Lung (tissue), 12 donors: ENCODE results near the gene EHMT2. TPM values are rescaled to one million over a fixed set of nuclear protein-coding genes. Genes with fewer than 3 reads are reported as not detected.

ENCODE experiments used
- ATAC-seq: fragments of 200-7000 bp; cut with Tn5 transposase; one replicate; pipeline ENCODE4 v1.9.1; 2020; ENCODE audit warnings: moderate number of reproducible peaks; ENCODE audit not compliant: insufficient read depth, low FRiP score
- DNase-seq, 3 donors: peaks; one replicate each; pipeline ENCODE4 v3.0.0-alpha.2; 2013 to 2017
- H3K27ac ChIP-seq, 2 donors: one replicate each; pipeline ENCODE4 v1.5.1; 2013; ENCODE audit warnings: mild to moderate bottlenecking in 2 of 2, moderate library complexity in 2 of 2, control low read depth in 1 of 2, inconsistent platforms in 1 of 2, low read depth in 1 of 2, low read length in 1 of 2
- H3K27me3 ChIP-seq, 3 donors: one replicate each; pipeline ENCODE4 v1.5.1; 2013; ENCODE audit warnings: low read length in 2 of 3; ENCODE audit not compliant: control insufficient read depth in 3 of 3, insufficient read depth in 3 of 3
- H3K36me3 ChIP-seq, 4 donors: one replicate each; pipeline ENCODE4 v1.5.1; 2013; ENCODE audit warnings: low read length in 4 of 4, mild to moderate bottlenecking in 1 of 4, moderate library complexity in 1 of 4; ENCODE audit not compliant: control insufficient read depth in 4 of 4, insufficient read depth in 4 of 4
- H3K4me1 ChIP-seq, 5 donors: one replicate each; pipeline ENCODE4 v1.5.1; 2013; ENCODE audit warnings: low read length in 5 of 5, mild to moderate bottlenecking in 2 of 5, moderate library complexity in 1 of 5; ENCODE audit not compliant: control insufficient read depth in 5 of 5, insufficient read depth in 5 of 5
- H3K4me3 ChIP-seq: one replicate; pipeline ENCODE4 v1.5.1; 2013; ENCODE audit warnings: mild to moderate bottlenecking, control low read depth, moderate library complexity
- H3K9ac ChIP-seq, 2 donors: one replicate each; pipeline ENCODE4 v1.5.1; 2013; ENCODE audit warnings: low read length in 2 of 2, control low read depth in 1 of 2; ENCODE audit not compliant: insufficient read depth in 1 of 2
- H3K9me3 ChIP-seq, 4 donors: one replicate each; pipeline ENCODE4 v1.5.1; 2013; ENCODE audit warnings: low read length in 3 of 4, mild to moderate bottlenecking in 1 of 4, moderate library complexity in 1 of 4; ENCODE audit not compliant: control insufficient read depth in 4 of 4, insufficient read depth in 3 of 4
- CTCF ChIP-seq: IDR thresholded peaks from 2 replicates; pipeline ENCODE4 v1.5.1; 2012; ENCODE audit warnings: mild to moderate bottlenecking; ENCODE audit errors: control extremely low read depth, extremely low read depth
- WGBS, 2 donors: extraction: QIAGEN DNeasy Blood & Tissue Kit; methylation state at CpG; one replicate each; pipeline ENCODE4 v1.1.7; 2013; 5-methylcytosine and 5-hydroxymethylcytosine counted together
- polyA plus RNA-seq, 2 donors: library from polyadenylated mRNA; stranded (reverse); fragments of 200-250 nt; gene quantifications; one replicate each; pipeline ENCODE4 v1.2.1, GENCODE V29; 2013
- total RNA-seq, 2 donors: library from RNA; depleted of rRNA in 1 of 2; stranded (reverse); fragments of >200 nt in 1 of 2; gene quantifications; one replicate each; pipeline ENCODE4 v1.2.1, GENCODE V29; 2014 to 2021
- donor health status: control.
- donor health status: control.
- donor health status: Bipolar disorder and iron deficiency.
- donor health status: healthy.
- donor health status: DM: yes; HTN: yes; CAD: no.

EHMT2 gene
- total and polyA plus RNA-seq, 4 donors = 21.2 to 43.4 (median 34.8) TPM

DNA sequence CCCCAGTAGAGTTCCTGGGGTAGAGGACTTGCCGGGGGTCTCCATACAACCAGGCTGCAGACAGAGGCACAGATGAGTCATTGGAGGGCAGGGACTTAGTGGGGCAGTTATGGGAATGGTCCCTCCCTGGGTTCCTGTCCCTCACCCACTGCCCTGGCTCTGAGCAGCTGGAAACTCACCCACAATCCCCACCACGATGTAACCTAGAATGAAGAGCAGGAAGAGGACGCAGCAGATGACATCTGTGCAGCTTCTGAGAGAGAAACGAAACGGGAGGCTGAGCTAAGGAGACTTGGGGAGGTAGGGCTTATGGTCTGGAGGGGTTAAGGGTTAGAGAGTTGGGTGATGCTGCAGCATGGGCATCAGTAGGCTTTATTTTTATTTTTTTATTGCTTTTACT is 21.6 kb downstream of the EHMT2 start:
- WGBS, 2 donors = 61 to 69% methylated on average over 5 of the region's 5 CpGs
- Histone ChIP-seq H3K4me1 (peaks cover 0 to 6% (median 0%) of the 10 kb centered on the region in 5 donors), H3K9me3 (no peaks in the 10 kb centered on the region), H3K9ac (no peak overlapping the region), H3K4me3 (no peak overlapping the region), H3K27me3 (no peaks in the 10 kb centered on the region), H3K27ac (no peak overlapping the region), H3K36me3 (peaks cover 2 to 13% (median 4%) of the 10 kb centered on the region in 4 donors)
- DNase-seq (no peak), ATAC-seq (no peak)
- no peak for TF ChIP-seq CTCF

DNA sequence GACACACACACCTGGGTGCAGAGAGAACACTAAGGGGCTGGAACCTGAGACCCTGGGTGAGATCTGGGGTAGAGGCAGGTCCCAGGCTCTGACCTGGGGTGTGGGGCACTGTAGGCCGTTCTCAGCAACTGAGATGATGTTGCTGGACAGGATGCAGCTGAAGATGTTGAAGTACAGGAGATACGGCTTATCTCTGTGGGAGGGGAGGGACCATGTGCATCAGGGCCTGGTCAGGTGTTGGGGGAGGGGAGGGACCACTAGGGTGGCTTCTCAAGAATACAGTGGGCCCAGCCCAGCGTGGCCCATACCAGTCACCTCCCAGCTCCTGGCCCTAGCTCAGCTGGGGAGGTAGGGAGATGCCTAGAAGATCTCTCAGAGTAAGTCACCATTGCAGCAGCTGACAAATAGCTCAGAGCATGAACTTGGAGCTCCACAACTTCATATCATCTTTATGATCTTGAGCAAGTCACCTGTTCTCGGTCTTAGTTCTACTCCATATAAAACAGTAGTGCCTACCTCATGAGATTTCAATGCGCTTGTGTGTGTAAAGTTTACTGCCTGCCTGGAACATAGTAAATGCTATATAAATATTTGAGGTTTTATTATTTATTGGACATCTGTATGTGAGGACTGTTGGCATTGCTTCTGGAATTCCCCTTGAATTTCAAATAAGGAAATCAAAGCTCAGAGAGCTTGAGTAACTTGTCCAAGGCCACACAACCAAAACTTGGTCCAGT is 22.5 kb downstream of the EHMT2 start:
- peaks cover 0 to 6% (median 2%) of the 10 kb centered on the region in 4 donors for H3K36me3 ChIP-seq

GRCh38 chr6:31874084-31874670 is 23.3 kb downstream of the EHMT2 start:
- no peaks in the 10 kb centered on the region for H3K27me3 ChIP-seq
- no peaks in the 10 kb centered on the region for H3K36me3 ChIP-seq
- H3K9ac ChIP-seq = no peak overlapping the region
- no peak for TF ChIP-seq CTCF
- no peak overlapping the region for H3K27ac ChIP-seq
- DNase-seq (no peak), ATAC-seq (no peak)
- WGBS, 2 donors = 57 to 58% methylated on average over 4 of the region's 4 CpGs
- no peak overlapping the region for H3K4me3 ChIP-seq
- peaks cover 0 to 6% (median 0%) of the 10 kb centered on the region in 5 donors for H3K4me1 ChIP-seq
- H3K9me3 ChIP-seq = no peaks in the 10 kb centered on the region

More for the DNA sequence above, 22.5 kb downstream of the EHMT2 start:
- Histone ChIP-seq H3K9ac (no peak overlapping the region), H3K27me3 (no peaks in the 10 kb centered on the region), H3K27ac (no peak overlapping the region), H3K9me3 (no peaks in the 10 kb centered on the region), H3K4me1 (peaks cover 0 to 6% (median 0%) of the 10 kb centered on the region in 5 donors), H3K4me3 (no peak overlapping the region)
- WGBS, 2 donors = 78 to 79% methylated on average over 5 of the region's 5 CpGs
- DNase-seq (no peak), ATAC-seq (no peak)
- no peak for TF ChIP-seq CTCF
